GM12878 (cell line): ENCODE measurements around the gene PITPNC1. TPM values are rescaled to one million over a fixed set of nuclear protein-coding genes. Genes with fewer than 3 reads are reported as not detected.

Experiments
- ATAC-seq: fragments of 200-7000 bp; cut with Tn5 transposase; 3 replicates; pipeline ENCODE4 v1.9.1; 2020; ENCODE audit warnings: mild to moderate bottlenecking, moderate library complexity
- BruUV-seq: library from RNA; stranded (reverse); fragments of 400-500 nt; replicated peaks from 2 replicates; lab custom pipeline; 2021; lab: Mats Ljungman, UMichigan
- CTCF ChIA-PET: fragments of 300-600 bp; sonication (Branson Sonifier 250); formaldehyde crosslinking; extraction: SDS; loops from one replicate; lab custom pipeline; 2021; ENCODE audit warnings: inconsistent platforms; lab: Yijun Ruan, JAX
- POLR2A ChIA-PET: fragments of 350-600 bp; formaldehyde crosslinking; extraction: SDS; loops from one replicate; lab custom pipeline; 2021; ENCODE audit warnings: inconsistent platforms; lab: Charles Lee
- RAD21 ChIA-PET: fragments of 300-600 bp; sonication (Branson Sonifier 250); formaldehyde crosslinking; loops from one replicate; lab custom pipeline; 2023; ENCODE audit warnings: antibody characterized with exemption; ENCODE audit not compliant: unreplicated experiment; lab: Charles Lee
- SMC1A ChIA-PET: fragments of 300-600 bp; sonication (Branson Sonifier 250); formaldehyde crosslinking; loops from one replicate; lab custom pipeline; 2023; ENCODE audit not compliant: unreplicated experiment, uncharacterized antibody; lab: Charles Lee
- DNase-seq: peaks from one replicate; pipeline ENCODE4 v3.0.0-alpha.2; 2011; ENCODE audit warnings: low read depth, low spot score
- FAIRE-seq: peaks from 3 replicates; lab custom pipeline; 2011; peaks lifted over from hg19 to GRCh38; lab: Jason Lieb, UNC
- H2AFZ ChIP-seq: 2 replicates; pipeline ENCODE4 v1.6.0; 2011; ENCODE audit warnings: low read depth, low read length, control low read depth; ENCODE audit not compliant: control insufficient read depth
- H3K27ac ChIP-seq: 2 replicates; pipeline ENCODE4 v1.5.1; 2011; ENCODE audit warnings: control low read depth; ENCODE audit not compliant: control insufficient read depth, insufficient read depth
- H3K27me3 ChIP-seq, 2 experiments: replicated peaks in 1 of 2; 2 replicates each; pipeline versions ENCODE4 v1.6.0 to v1.6.1; 2011; ENCODE audit warnings: low read length in 1 of 2; ENCODE audit not compliant: control insufficient read depth in 2 of 2, insufficient read depth in 2 of 2
- H3K36me3 ChIP-seq, 2 experiments: 2 replicates each; pipeline ENCODE4 v1.5.1; 2011; ENCODE audit warnings: low read length in 1 of 2; ENCODE audit not compliant: control insufficient read depth in 2 of 2, insufficient read depth in 2 of 2
- H3K4me1 ChIP-seq: 2 replicates; pipeline ENCODE4 v1.6.1; 2011; ENCODE audit warnings: mild to moderate bottlenecking, low read length, moderate library complexity, mixed read lengths; ENCODE audit not compliant: control insufficient read depth, insufficient read depth
- H3K4me2 ChIP-seq: 2 replicates; pipeline ENCODE4 v1.6.0; 2011; ENCODE audit warnings: control low read depth; ENCODE audit not compliant: control insufficient read depth, insufficient read depth
- H3K4me3 ChIP-seq: fragments of 200-600 bp; sonication (generic); 2 replicates; pipeline ENCODE4 v1.5.1; 2016
- H3K79me2 ChIP-seq: 2 replicates; pipeline ENCODE4 v1.6.0; 2011; ENCODE audit warnings: low read length; ENCODE audit not compliant: control insufficient read depth, insufficient read depth
- H3K9ac ChIP-seq: 2 replicates; pipeline ENCODE4 v1.8.0; 2011; ENCODE audit warnings: low read length, control low read depth, mixed read lengths; ENCODE audit not compliant: control insufficient read depth, insufficient read depth
- H3K9me3 ChIP-seq: replicated peaks from 3 replicates; pipeline ENCODE4 v1.5.1; 2011; ENCODE audit warnings: mild to moderate bottlenecking, low read length; ENCODE audit not compliant: control insufficient read depth, insufficient read depth
- H4K20me1 ChIP-seq: 2 replicates; pipeline ENCODE4 v1.6.0; 2011; ENCODE audit not compliant: control insufficient read depth, insufficient read depth
- ATF3 ChIP-seq: IDR thresholded peaks from 2 replicates; pipeline ENCODE4 v1.6.1; 2011; ENCODE audit warnings: low read depth, mild to moderate bottlenecking, low read length, moderate library complexity, borderline replicate concordance; ENCODE audit errors: extremely low read depth
- CHD2 ChIP-seq: IDR thresholded peaks from 2 replicates; pipeline ENCODE4 v1.6.1; 2011; ENCODE audit warnings: low read depth, low read length, improper control_type of control experiment, borderline replicate concordance
- EGR1 ChIP-seq, 2 experiments: IDR thresholded peaks; 1 replicate in 1 of 2; 2 replicates in 1 of 2; pipeline ENCODE4 v1.6.1; 2011 to 2012; ENCODE audit warnings: low read depth in 2 of 2, low read length in 2 of 2, borderline replicate concordance in 1 of 2, mild to moderate bottlenecking in 1 of 2, moderate library complexity in 1 of 2
- EP300 ChIP-seq, 2 experiments: fragments of 150-350 bp in 1 of 2; IDR thresholded peaks; 2 replicates each; pipeline ENCODE4 v1.6.1; 2011 to 2012; ENCODE audit warnings: low read depth in 2 of 2, low read length in 2 of 2, borderline replicate concordance in 1 of 2, improper control_type of control experiment in 1 of 2, inconsistent platforms in 1 of 2; ENCODE audit not compliant: control insufficient read depth in 1 of 2
- HDAC2 ChIP-seq: fragments of 200-600 bp; sonication (generic); IDR thresholded peaks from 2 replicates; pipeline ENCODE4 v1.6.1; 2017
- MYC ChIP-seq: IDR thresholded peaks from 2 replicates; pipeline ENCODE4 v1.6.1; 2011; ENCODE audit warnings: mild to moderate bottlenecking, low read length, moderate library complexity, inconsistent platforms; ENCODE audit not compliant: insufficient read depth, insufficient replicate concordance, insufficient read length, severe bottlenecking
- NRF1 ChIP-seq: conservative IDR thresholded peaks from 2 replicates; pipeline ENCODE4 v1.6.1; 2011; ENCODE audit warnings: mild to moderate bottlenecking, low read depth, low read length, improper control_type of control experiment
- RAD51 ChIP-seq: fragments of 450-650 bp; IDR thresholded peaks from 2 replicates; pipeline ENCODE4 v1.6.1; 2016; ENCODE audit warnings: moderate library complexity, mild to moderate bottlenecking, inconsistent platforms
- RBBP5 ChIP-seq: fragments of 200-600 bp; sonication (generic); conservative IDR thresholded peaks from 2 replicates; pipeline ENCODE4 v1.6.1; 2016
- SRF ChIP-seq, 2 experiments: IDR thresholded peaks; 2 replicates each; pipeline ENCODE4 v1.6.1; 2011; ENCODE audit warnings: low read depth in 2 of 2, low read length in 2 of 2, mild to moderate bottlenecking in 1 of 2, moderate library complexity in 1 of 2
- TARDBP ChIP-seq: IDR thresholded peaks from 2 replicates; pipeline ENCODE4 v1.6.1; 2016; ENCODE audit warnings: borderline replicate concordance
- TCF12 ChIP-seq: IDR thresholded peaks from 2 replicates; pipeline ENCODE4 v1.6.1; 2011; ENCODE audit warnings: low read depth, mild to moderate bottlenecking, low read length
- WRNIP1 ChIP-seq: IDR thresholded peaks from 2 replicates; pipeline ENCODE4 v1.6.1; 2011; ENCODE audit warnings: low read depth, low read length, improper control_type of control experiment, borderline replicate concordance
- YY1 ChIP-seq: IDR thresholded peaks from 2 replicates; pipeline ENCODE4 v1.6.1; 2011; ENCODE audit warnings: low read depth, mild to moderate bottlenecking, low read length
- ZNF217 ChIP-seq: fragments of 450-650 bp; IDR thresholded peaks from 2 replicates; pipeline ENCODE4 v1.6.1; 2017; ENCODE audit warnings: antibody characterized with exemption, mild to moderate bottlenecking
- ZSCAN29 ChIP-seq: fragments of 450-650 bp; IDR thresholded peaks from 2 replicates; pipeline ENCODE4 v1.6.1; 2017; ENCODE audit warnings: mild to moderate bottlenecking, moderate library complexity
- ZZZ3 ChIP-seq: IDR thresholded peaks from 2 replicates; pipeline ENCODE4 v1.6.1; 2011; ENCODE audit warnings: low read depth; ENCODE audit not compliant: control insufficient read depth, insufficient read length
- WGBS: methylation state at CpG from one replicate; pipeline ENCODE4 v1.1.6; 2016; ENCODE audit warnings: low lambda C conversion rate; ENCODE audit not compliant: insufficient replicate concordance, insufficient coverage; ENCODE audit errors: missing lambda C conversion rate; 5-methylcytosine and 5-hydroxymethylcytosine counted together
- in situ Hi-C: fragments of 300-500 bp; cut with MboI; formaldehyde crosslinking; loops from 9 replicates; pipeline ENCODE4 v1.14.3; 2018; ENCODE audit warnings: mixed read lengths
- intact Hi-C: fragments of 100-400 bp; cut with micrococcal nuclease; formaldehyde crosslinking; loops from one replicate; pipeline ENCODE4 v1.14.2; 2022; ENCODE audit not compliant: unreplicated experiment
- polyA plus RNA-seq, 11 experiments: library from polyadenylated mRNA; depleted of rRNA in 4 of 11; unstranded in 6 of 11; stranded (reverse) in 5 of 11; fragments of >200 nt; fragmentation: Nextera tagmentation in 4 of 11; fragmentation: Illumina TruSeq in 1 of 11; extraction: Ambion mirVana in 4 of 11; extraction: Trizol in 1 of 11; gene quantifications; 1 replicate in 1 of 11; 2 replicates in 10 of 11; pipeline versions ENCODE4 v1.2.1 to v1.2.3, GENCODE V29; 2011 to 2016; ENCODE audit warnings: inconsistent platforms in 2 of 11, missing spikeins in 2 of 11, low read depth in 1 of 11
- total RNA-seq, 4 experiments: library from RNA; depleted of rRNA in 3 of 4; stranded (reverse); fragments of >200 nt in 3 of 4; fragmentation: Illumina TruSeq in 1 of 4; extraction: Trizol in 1 of 4; gene quantifications; 2 replicates each; pipeline versions ENCODE4 v1.2.1 to v1.2.3, GENCODE V29; 2013 to 2021
- TF ChIP-seq, protein P1 (sequence below): fragments of 150-350 bp; IDR thresholded peaks from 2 replicates; pipeline ENCODE4 v1.6.1; 2016; ENCODE audit warnings: low read depth, low read length
- TF ChIP-seq, protein P2 (sequence below): IDR thresholded peaks from 2 replicates; pipeline ENCODE4 v1.6.1; 2012; ENCODE audit warnings: low read length, inconsistent platforms

The PITPNC1 gene
- total and polyA plus RNA-seq, 10 of the 15 experiments (the other 5 are each of a cell fraction or from before 2014, with no cell fraction given), result 12.2 to 62.4 (median 47.3) TPM

GRCh38 chr17:67436233-67436632 lies 59.2 kb downstream of the PITPNC1 start (continued):
- TF ChIP-seq, protein P1, sequence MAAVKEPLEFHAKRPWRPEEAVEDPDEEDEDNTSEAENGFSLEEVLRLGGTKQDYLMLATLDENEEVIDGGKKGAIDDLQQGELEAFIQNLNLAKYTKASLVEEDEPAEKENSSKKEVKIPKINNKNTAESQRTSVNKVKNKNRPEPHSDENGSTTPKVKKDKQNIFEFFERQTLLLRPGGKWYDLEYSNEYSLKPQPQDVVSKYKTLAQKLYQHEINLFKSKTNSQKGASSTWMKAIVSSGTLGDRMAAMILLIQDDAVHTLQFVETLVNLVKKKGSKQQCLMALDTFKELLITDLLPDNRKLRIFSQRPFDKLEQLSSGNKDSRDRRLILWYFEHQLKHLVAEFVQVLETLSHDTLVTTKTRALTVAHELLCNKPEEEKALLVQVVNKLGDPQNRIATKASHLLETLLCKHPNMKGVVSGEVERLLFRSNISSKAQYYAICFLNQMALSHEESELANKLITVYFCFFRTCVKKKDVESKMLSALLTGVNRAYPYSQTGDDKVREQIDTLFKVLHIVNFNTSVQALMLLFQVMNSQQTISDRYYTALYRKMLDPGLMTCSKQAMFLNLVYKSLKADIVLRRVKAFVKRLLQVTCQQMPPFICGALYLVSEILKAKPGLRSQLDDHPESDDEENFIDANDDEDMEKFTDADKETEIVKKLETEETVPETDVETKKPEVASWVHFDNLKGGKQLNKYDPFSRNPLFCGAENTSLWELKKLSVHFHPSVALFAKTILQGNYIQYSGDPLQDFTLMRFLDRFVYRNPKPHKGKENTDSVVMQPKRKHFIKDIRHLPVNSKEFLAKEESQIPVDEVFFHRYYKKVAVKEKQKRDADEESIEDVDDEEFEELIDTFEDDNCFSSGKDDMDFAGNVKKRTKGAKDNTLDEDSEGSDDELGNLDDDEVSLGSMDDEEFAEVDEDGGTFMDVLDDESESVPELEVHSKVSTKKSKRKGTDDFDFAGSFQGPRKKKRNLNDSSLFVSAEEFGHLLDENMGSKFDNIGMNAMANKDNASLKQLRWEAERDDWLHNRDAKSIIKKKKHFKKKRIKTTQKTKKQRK, result no peak
- TF ChIP-seq TCF12 (no peak), RBBP5 (no peak), SRF (IDR thresholded peaks at IDR 0.05; ENCODE audit: low read depth in 2 of 2, low read length in 2 of 2) (no peak), ZZZ3 (no peak), ZNF217 (no peak), EP300 (IDR thresholded peaks at IDR 0.05; ENCODE audit: borderline replicate concordance in 1 of 2, control insufficient read depth in 1 of 2, low read depth in 2 of 2, low read length in 2 of 2) (no peak)

DNA sequence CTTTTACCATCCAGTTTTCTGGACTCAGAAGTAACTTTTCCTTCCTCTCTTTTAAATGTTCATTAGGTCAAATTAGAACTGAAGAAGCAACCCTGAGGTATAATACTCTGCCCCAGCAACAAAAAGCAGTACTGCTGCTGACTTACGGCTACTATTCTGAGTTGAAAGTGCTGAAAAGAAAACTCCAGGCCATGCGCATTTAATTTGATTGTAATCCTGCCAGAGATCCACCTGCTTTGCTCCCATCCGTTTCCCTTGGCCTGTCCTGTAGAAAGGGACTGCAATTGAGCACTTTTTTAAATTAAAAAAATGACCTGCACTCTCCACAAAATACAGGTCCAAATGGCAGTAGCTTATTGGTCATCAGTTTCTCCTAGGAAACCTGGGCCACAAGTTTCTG lies 61.6 kb downstream of the PITPNC1 start:
- peaks cover 29% of the 10 kb centered on the region for H3K79me2 ChIP-seq
- no TSS peak for BruUV-seq
- peaks cover 22% of the 10 kb centered on the region for H3K4me1 ChIP-seq
- H3K4me2 ChIP-seq, result no peak overlapping the region
- H2AFZ ChIP-seq, result no peak overlapping the region
- no peak for DNase-seq
- intact Hi-C loops (no loop called here), in situ Hi-C loops (loop anchor here (25.0 kb wide), 1 partner anchor 726 kb away; no protein-coding TSS in a partner anchor)
- no peak for ATAC-seq
- H3K4me3 ChIP-seq, result no peak overlapping the region
- no peak overlapping the region for H3K27ac ChIP-seq
- H3K27me3 ChIP-seq, result no peaks in the 10 kb centered on the region
- RAD21 ChIA-PET, result interaction anchor here (1.2 kb wide), 1 partner anchor 79 kb away, joined by 4 read pairs; no protein-coding TSS in a partner anchor
- H4K20me1 ChIP-seq, result no peaks in the 10 kb centered on the region
- H3K9me3 ChIP-seq, result no peaks in the 10 kb centered on the region; the same call in 2 of the 3 replicates
- POLR2A ChIA-PET, result no interaction called here
- no peak overlapping the region for H3K9ac ChIP-seq
- 74% methylated on average over 3 of the region's 3 CpGs for WGBS
- SMC1A ChIA-PET, result interaction anchor here (0.6 to 0.9 kb wide), 3 partner anchors 45 to 59 kb away, joined by 3 to 4 read pairs (median 3); no protein-coding TSS in a partner anchor
- CTCF ChIA-PET, result no interaction called here
- no peak for FAIRE-seq
- peaks cover 0 to 9% of the 10 kb centered on the region in 2 experiments; a peak in 1 of 4 replicates for H3K36me3 ChIP-seq
- no peak for TF ChIP-seq ATF3
- TF ChIP-seq NRF1, result no peak
- no peak for TF ChIP-seq YY1
- TF ChIP-seq ZSCAN29, result no peak
- no peak for TF ChIP-seq MYC
- no peak for TF ChIP-seq WRNIP1
- no peak for TF ChIP-seq HDAC2
- no peak for TF ChIP-seq TARDBP
- TF ChIP-seq RAD51, result no peak
- TF ChIP-seq CHD2, result no peak
- no peak for TF ChIP-seq EGR1 (IDR thresholded peaks at IDR 0.05; ENCODE audit: borderline replicate concordance in 1 of 2, low read depth in 2 of 2, low read length in 2 of 2)
- TF ChIP-seq, protein P2, sequence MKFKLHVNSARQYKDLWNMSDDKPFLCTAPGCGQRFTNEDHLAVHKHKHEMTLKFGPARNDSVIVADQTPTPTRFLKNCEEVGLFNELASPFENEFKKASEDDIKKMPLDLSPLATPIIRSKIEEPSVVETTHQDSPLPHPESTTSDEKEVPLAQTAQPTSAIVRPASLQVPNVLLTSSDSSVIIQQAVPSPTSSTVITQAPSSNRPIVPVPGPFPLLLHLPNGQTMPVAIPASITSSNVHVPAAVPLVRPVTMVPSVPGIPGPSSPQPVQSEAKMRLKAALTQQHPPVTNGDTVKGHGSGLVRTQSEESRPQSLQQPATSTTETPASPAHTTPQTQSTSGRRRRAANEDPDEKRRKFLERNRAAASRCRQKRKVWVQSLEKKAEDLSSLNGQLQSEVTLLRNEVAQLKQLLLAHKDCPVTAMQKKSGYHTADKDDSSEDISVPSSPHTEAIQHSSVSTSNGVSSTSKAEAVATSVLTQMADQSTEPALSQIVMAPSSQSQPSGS, result no peak
